Lower leg skin (tissue), 4 donors: ENCODE measurements around the gene KCNMA1. TPM values are rescaled to one million over a fixed set of nuclear protein-coding genes. Genes with fewer than 3 reads are reported as not detected.

ENCODE experiments used
- DNase-seq, 2 donors: peaks; one replicate each; pipeline ENCODE4 v3.0.0-alpha.2; 2019; ENCODE audit warnings: low spot score in 2 of 2
- H3K4me3 ChIP-seq: fragments of 200-600 bp; sonication (generic); 2 replicates; pipeline ENCODE4 v1.5.1; 2017; ENCODE audit warnings: mild to moderate bottlenecking, low read depth; ENCODE audit not compliant: poor library complexity, severe bottlenecking
- POLR2A ChIP-seq, 2 donors: fragments of 450-650 bp; IDR thresholded peaks; one replicate each; pipeline ENCODE4 v1.6.1; 2016 to 2017; ENCODE audit warnings: antibody characterized with exemption in 2 of 2, mild to moderate bottlenecking in 1 of 2, moderate library complexity in 1 of 2
- WGBS, 2 donors: methylation state at CpG; one replicate each; pipeline ENCODE4 v1.1.5; 2018; 5-methylcytosine and 5-hydroxymethylcytosine counted together
- intact Hi-C: fragments of 100-400 bp; cut with DNase I; formaldehyde crosslinking; loops from one replicate; pipeline ENCODE4 v1.15.0; 2023; ENCODE audit warnings: low total_unique reads
- total RNA-seq, 4 donors: library from RNA; depleted of rRNA; stranded (reverse); fragments of >200 nt; gene quantifications; one replicate each; pipeline ENCODE4 v1.1.0, GENCODE V29; 2016
- TF ChIP-seq, protein P1 (sequence below), 3 donors: fragments of 450-650 bp; IDR thresholded peaks; one replicate each; pipeline ENCODE4 v1.5.1; 2016; ENCODE audit warnings: antibody characterized with exemption in 3 of 3, mild to moderate bottlenecking in 3 of 3, moderate library complexity in 2 of 3

The KCNMA1 gene
- total RNA-seq, 4 donors from 2014 or later: 4.1 to 9.9 (median 6.5) TPM

DNA sequence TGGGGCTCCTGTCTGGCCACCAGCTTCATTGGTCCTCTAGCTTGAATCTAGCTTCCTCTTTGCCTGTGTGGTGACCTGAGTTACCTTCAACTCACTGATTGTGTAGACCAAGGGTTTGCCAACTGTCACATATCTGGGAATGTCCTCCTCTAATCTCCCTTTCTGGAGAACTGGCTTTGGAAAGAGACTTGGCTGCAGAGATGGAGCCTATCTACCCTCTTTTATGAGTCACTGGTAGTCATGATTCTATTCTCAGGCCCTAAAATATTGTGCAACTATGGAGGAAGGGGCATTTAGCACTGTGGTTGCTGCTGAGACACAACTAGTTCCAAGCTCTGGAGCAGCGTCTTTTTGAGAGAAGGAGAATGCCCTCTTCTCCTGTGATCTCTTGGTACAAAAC lies 691.3 kb downstream of the KCNMA1 start:
- TF ChIP-seq, protein P1, sequence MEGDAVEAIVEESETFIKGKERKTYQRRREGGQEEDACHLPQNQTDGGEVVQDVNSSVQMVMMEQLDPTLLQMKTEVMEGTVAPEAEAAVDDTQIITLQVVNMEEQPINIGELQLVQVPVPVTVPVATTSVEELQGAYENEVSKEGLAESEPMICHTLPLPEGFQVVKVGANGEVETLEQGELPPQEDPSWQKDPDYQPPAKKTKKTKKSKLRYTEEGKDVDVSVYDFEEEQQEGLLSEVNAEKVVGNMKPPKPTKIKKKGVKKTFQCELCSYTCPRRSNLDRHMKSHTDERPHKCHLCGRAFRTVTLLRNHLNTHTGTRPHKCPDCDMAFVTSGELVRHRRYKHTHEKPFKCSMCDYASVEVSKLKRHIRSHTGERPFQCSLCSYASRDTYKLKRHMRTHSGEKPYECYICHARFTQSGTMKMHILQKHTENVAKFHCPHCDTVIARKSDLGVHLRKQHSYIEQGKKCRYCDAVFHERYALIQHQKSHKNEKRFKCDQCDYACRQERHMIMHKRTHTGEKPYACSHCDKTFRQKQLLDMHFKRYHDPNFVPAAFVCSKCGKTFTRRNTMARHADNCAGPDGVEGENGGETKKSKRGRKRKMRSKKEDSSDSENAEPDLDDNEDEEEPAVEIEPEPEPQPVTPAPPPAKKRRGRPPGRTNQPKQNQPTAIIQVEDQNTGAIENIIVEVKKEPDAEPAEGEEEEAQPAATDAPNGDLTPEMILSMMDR (IDR thresholded peaks at IDR 0.05): no peak
- no peak for TF ChIP-seq POLR2A (IDR thresholded peaks at IDR 0.05)
- 61 to 94% methylated on average over 1 of the region's 1 CpG for WGBS, 2 donors
- intact Hi-C loops: no loop called here
- no peak for DNase-seq
- H3K4me3 ChIP-seq: no peak overlapping the region

DNA sequence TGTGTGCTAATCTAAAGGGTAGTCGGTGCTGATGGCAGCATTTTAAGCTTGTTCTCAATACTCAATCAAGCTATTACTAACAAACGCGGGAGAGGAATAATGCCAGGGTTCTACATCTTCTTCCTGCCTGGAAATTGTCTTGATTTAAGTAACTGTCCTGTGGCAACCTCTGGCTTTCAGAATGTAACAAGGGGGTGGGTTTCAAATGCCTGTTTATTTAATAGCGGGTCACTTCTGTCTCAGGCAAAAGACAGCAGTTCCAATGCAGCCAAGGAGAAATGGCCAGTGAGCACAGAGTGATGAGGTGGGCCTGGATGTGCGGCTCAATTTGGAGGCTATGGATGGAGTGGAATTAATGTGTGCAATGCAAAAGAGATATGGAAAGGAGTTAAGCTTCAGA lies 692.4 kb downstream of the KCNMA1 start:
- WGBS, 2 donors: 76 to 83% methylated on average over 5 of the region's 5 CpGs
- no peak for DNase-seq
- intact Hi-C loops: no loop called here
- H3K4me3 ChIP-seq: no peak overlapping the region
- TF ChIP-seq, protein P1 (IDR thresholded peaks at IDR 0.05): no peak
- TF ChIP-seq POLR2A (IDR thresholded peaks at IDR 0.05): no peak

DNA sequence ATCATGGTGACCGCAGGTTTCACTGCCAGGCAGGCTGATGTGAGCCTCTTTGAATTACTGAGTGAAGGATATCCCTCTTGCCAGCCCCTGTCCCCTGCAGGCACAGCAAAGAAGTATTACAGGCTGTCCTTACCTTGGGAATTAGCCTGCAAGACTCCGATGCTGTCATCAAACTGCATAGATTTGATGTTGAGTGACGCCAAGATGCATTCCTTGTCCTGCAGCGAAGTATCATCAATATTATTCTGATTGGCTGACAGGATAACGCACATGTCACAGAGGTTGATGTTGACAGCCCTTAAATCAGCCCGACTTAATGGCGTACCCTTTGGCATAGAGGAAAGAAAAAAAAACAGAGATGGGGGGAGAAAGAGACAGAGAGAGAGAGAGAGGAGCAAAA lies 693.0 kb downstream of the KCNMA1 start:
- no peak for DNase-seq
- no peak overlapping the region for H3K4me3 ChIP-seq
- WGBS, 2 donors: 67 to 76% methylated on average over 7 of the region's 7 CpGs
- no peak for TF ChIP-seq POLR2A (IDR thresholded peaks at IDR 0.05)
- TF ChIP-seq, protein P1 (IDR thresholded peaks at IDR 0.05): no peak
- intact Hi-C loops: no loop called here

DNA sequence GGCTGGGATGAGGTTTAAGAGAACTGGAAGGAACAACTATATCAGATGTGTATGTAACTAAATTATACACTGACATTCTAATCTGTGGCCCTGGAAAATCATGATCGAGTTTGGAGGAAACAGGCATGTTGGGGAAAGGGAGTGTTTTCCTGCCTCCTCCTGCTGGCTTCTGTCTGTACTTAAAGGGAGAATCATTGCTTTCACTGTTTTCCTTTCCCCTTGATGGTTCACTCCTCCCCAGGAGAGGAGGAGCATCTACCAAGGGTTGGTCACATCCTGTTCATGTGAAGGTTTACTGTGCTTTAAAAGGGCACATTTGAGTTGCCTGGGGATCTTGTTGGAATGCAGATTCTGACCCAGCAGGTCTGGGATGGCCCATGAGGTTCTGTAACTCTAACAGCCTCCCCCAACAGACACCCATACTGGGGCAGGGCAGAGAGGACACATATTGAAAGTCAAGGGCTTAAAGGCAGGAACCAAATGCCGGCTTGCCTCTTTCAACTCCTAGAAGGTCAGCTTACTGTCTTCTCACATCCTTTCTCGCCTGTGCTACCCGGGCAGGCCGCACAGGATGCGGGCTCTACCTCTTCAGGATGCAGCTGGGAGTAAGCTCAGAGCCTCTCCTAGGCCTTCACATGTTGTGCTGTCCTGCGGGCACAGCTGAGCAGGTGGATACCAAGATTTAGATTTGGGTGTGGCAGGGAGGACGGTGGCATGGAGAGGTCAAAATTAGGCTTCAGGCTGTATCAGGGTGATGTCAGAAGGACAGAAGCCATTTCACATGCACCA lies 694.8 kb downstream of the KCNMA1 start:
- DNase-seq: no peak
- intact Hi-C loops: no loop called here
- no peak overlapping the region for H3K4me3 ChIP-seq
- WGBS, 2 donors: 68 to 73% methylated on average over 8 of the region's 8 CpGs
- TF ChIP-seq, protein P1 (IDR thresholded peaks at IDR 0.05): no peak
- no peak for TF ChIP-seq POLR2A (IDR thresholded peaks at IDR 0.05)

DNA sequence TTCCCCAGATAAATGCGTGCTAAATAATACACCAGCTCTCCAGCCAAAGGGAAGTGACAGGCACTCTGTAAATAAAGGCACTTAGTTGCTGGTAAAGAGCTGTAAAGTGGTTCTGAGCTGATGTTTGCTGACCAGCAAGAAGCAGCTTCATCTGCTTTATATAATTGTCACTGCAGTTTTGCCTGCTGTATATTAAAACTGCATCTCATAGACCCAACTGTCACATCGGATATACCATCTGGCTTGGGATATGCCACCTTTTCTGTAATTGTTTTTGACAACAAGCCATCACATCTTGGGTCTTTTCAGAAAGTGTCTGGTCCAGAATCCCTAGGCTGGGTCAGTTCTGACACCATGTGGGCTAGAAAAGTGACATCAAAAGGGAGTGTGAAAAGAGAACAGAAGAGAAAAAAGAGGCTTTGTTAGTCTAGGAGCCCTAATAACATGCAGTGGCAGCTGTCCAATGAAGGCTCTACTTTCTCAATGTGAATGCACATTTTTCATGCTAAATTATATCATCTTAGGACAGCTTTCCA lies 697.6 kb downstream of the KCNMA1 start:
- intact Hi-C loops: no loop called here
- H3K4me3 ChIP-seq: no peak overlapping the region
- no peak for DNase-seq
- no peak for TF ChIP-seq POLR2A (IDR thresholded peaks at IDR 0.05)
- TF ChIP-seq, protein P1 (IDR thresholded peaks at IDR 0.05): no peak
- 66 to 71% methylated on average over 2 of the region's 2 CpGs for WGBS, 2 donors
